HG02610 (cell line): ENCODE measurements around the gene RPL39L.

Source experiments
- ATAC-seq: cut with Tn5 transposase; IDR thresholded peaks from one replicate; pipeline ENCODE4 v1.9.1; 2021; ENCODE audit warnings: mild to moderate bottlenecking, moderate library complexity; ENCODE audit not compliant: unreplicated experiment

RPL39L gene

DNA sequence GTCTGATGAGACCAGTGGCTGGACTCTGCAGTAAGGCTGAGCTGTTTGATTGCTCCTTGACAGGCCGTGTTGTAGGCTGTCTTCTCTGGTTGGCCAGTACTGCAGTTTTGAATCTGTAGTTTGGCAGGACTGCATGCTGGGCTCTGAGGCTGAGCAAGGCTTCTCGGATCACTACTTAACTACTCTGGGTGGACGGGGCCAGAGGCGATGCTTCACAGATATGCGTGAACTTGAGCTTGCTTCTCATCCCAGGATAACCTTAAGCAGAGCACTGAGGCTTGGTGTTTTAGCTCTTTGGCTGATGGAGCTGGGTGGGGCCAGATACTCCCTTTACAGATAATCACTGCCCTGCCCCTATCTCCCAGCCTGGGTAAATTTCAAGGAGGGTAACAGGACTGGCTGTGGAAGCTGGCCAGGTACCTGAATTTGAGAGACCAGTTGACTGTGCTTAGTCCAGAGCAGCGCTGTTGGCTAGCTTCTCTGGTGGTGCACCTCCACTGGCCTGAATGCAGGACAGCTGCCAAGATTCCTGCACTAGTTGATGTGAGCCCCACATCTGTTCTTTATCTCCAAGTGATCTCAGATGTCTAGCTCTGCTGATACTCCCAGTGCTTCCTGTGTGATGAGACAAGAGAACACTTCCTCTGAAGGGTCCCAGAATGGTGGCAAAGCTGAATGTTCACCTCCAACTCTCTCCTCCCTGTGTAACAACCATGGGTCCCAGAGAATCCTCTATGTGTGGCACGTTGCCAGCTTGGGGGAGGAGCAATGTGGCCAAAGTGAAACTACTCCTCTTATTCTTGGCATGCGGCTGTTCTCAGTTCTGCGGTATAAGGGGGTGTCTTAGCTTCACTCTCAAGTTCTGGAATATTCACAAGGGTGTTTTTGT lies 37.9 kb downstream of the RPL39L start:
- ATAC-seq, result no peak

DNA sequence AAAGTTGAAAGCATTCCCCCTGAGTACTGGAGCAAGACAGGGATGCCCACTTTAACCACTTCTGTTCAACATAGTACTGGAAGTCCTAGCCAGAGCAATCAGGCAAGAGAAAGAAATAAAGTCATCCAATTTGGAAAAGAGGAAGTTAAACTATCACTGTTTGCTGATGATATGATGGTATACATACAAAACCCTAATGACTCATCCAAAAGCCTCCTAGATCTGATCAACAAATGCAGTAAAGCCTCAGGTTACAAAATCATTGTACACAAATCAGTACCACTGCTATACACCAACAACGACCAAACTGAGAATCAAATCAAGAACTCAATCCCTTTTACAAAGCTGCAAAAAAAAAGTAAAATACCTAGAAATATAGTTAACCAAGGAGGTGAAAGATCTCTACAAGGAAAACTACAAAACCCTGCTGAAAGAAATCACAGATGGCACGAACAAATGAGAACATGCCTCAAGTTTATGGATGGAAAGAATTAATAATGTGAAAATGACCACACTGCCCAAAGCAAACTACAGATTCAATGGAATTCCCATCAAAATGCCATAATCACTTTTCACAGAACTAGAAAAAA lies 40.3 kb downstream of the RPL39L start:
- peak; percentile 48 for ATAC-seq

DNA sequence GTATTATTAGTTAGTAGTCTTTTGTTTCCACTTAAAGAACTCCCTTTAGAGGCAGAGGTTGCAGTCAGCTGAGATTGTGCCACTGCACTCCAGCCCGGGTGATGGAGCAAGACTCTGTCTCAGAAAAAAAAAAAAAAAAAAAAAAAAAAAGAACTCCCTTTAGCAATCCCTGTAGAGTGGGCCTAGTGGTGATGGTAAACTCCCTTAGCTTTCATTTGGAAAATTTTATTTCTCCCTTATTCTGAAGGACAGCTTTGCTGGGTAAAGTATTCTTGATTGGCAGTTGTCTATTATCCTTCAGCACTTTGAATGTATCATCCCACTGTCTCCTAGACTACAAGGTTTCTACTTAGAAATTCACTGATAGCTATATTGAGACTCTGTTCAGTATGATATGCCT lies 46.0 kb downstream of the RPL39L start:
- no peak for ATAC-seq

DNA sequence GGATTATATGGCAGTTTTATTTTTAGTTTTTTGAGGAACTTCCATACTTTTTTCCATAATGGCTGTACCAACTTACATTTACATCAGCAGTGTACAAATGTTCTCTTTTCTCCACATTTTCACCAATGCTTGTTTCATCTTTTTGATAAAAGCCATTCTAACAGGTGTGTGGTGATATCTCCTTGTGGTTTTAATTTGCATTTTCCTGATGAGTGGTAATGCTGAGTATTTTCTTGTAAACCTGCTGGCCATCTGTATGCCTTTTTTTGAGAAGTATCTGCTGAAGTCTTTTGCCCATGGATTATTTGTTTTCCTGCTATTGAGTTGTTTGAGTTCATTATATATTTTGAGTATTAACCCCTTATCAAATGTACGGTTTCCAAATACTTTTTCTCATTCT lies 50.6 kb downstream of the RPL39L start:
- no peak for ATAC-seq

DNA sequence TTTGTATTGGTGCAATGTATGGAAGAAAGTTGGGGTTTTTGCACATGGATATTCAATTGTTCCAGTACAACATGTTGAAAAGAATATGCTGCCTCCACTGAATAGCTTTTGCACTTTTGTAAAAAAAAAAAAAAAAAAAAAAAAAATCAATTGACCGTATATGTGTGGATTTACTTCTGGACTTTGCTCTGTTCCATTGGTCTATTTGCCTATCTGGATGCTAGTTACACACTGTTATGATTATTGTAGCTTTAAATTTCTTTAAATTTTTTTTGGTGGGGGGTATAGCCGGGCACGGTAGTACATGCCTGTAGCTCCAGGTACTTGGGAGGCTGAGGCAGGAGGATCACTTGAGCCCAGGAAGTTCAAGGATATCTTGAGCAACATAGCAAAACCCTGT lies 52.5 kb downstream of the RPL39L start:
- no peak for ATAC-seq

DNA sequence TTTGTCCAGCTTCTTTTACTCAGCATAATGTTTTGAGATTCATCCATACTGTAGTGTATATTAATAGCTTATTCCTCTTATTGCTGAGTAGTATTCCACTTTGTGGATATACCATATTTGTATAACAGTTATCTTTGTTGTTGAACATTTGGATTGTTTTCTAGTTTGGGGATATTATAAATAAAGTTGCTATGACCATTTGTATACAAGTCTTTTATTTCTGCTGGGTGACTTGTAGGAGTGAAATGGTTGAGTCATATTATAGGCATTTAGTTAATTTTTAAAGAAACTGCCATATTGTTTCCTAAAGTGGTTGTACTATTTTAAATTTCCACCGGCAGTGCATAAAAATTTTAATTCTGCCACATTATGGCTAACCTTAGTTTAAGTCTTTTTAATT lies 53.4 kb downstream of the RPL39L start:
- no peak for ATAC-seq

DNA sequence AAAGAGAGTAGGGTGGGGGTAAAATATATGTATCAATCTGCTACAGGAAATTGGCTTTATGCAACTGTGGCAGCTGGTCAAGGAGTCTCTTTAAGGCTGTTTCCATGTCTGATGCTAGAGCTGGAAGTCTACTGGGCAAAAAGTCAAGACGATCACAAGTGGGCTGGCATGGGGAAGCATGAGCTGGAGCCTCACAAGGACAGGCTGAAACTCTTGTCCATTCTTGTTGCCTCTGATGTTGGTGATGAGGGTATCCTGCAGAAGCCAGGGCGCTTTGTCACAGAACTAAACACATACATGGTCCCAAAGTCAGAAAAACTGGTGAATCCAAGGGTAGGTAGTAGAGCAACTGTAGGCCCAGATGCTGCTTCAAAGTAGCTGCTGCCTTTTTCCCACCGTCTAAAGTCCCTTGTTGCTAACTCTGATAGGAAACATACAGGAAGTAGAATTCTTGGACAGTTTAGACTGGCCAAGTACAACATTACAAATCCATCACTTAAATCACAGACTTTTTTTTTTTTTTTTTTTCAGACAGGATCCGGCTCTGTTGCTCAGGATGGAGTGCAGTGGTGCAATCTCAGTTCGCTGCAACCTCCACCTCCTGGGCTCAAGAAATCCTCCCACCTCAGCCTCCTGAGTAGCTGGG lies 54.2 kb downstream of the RPL39L start:
- no peak for ATAC-seq

DNA sequence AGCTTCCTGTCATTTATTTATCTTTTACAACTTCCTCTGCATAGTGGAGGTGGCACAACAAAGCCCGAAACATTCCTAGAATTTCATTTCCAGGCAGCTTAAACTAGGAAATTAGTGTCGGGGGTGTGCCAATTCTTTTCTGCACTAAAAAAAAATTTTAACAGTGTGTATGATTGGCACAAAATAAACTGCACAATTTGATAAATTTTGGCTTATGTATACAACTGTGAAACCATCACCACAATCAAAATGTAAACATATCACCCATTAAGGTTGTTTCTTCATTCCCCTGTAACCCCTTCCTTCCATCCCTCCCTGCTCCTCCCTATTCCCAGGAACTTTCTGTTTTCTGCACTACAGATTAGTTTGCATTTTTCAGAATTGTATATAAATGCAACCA lies 54.7 kb downstream of the RPL39L start:
- no peak for ATAC-seq

DNA sequence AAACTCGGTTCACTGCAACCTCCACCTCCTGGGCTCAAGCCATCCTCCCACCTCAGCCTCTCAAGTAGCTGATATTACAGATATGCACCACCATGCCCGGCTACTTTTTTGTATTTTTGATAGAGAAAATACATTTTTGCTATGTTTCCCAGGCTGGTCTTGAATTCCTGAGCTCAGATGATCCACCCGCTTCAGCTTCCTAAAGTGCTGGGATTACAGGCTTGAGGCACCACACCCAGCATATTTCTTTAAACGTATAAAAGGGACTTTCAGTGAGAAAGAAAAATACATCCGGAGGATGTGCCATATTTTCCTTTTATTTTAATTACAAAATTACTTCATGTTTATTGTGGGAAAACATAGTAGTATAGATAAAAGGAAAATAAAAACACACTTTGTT lies 55.2 kb downstream of the RPL39L start:
- no peak for ATAC-seq

DNA sequence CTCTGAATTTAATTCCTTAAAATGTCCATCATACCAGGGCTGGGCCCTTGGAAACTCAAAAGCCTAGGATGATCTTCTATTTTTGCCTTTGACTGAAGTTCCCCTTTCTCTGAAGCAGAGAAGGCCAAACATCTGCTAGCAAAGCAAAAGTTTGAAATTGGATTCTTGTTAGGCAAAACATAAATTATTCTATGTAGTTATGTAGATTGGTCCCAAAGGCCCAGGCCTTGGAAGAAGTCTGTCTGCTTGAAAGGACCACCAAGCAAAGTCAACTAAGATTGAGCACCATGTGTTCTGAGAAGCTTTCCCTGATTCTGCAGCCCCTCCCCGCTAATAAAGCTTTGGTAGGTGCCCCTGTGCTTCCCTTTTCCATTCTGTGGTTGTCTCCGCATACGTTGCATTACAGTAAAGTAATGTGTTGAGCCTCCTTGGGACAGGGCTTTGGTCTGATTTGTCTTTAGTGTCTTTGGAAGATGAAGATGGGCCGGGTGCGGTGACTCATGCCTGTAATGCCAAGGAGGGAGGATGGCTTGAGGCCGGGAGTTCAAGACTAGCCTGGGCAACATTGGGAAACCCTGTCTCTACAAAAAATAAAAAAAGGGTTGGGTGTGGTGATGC lies 56.4 kb downstream of the RPL39L start:
- no peak for ATAC-seq

DNA sequence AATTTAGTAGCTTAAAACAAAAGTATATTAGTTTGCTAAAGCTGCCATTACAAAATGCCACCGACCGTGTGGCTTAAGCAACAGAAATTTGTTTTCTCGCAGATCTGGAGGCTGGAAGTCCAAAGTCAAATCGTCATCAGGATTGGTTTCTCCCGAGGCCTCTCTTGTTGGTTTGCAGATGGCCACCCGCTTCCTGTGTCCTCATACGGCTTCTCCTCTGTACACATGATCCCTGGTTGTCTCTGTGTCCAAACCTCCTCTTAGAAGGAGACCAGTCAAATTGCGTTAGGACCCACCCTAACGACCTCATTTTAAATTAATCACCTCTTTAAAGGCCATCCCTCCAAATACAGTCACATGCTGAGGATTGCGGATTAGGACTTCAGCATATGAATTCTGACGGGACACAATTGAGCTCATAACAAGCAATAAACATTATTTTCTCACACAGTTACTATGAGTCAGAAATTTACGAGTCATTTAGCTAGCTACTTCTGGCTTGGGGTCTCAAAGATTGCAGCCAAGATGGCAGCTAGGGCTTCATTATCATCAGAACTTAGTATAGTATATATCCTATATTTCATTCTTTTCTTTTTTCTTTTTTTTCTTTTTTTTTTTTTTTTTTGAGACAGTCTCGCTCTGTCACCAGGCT lies 58.4 kb downstream of the RPL39L start:
- no peak for ATAC-seq

DNA sequence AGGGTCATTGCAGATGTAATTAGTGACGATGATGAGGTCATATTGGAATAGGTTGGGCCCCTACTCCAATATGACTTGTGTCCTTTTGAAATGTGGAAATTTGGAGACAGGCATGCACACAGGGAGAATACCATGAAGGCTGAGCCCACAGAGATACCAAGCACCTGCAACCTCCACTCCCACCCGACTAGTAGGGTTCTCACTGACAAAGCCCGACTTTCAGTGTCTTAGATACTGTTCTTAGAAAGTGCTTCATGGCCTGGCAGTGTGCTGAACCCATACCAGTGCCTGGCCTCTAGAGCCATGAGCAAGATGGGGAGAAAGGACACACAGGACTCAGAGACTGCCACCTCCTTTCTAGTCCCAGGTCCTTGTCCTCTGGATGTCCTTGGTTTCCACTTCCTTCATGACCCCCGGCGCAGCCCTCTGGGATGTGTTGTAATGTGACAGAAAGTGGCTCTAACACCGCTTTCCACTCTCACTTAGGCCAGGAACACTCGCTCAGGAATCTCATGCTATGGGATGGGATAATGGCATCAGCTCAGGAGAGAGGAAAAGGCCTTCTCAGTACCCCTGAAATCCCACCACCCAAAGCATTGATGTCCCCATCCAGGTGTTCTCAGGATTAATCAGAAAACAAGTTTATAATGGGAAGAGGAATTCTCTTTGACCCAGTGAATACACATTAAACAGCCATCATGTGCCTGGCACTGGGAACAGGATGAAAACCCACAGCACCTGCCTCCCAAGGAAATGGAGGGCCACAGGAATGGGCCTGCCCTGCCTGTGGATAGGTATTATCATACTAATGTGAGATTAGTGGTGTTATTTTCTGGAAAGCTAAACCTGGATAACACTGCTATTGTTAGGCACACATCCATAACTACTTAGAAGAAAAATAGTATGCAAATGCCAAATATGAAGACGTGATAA lies 59.9 kb downstream of the RPL39L start:
- no peak for ATAC-seq

DNA sequence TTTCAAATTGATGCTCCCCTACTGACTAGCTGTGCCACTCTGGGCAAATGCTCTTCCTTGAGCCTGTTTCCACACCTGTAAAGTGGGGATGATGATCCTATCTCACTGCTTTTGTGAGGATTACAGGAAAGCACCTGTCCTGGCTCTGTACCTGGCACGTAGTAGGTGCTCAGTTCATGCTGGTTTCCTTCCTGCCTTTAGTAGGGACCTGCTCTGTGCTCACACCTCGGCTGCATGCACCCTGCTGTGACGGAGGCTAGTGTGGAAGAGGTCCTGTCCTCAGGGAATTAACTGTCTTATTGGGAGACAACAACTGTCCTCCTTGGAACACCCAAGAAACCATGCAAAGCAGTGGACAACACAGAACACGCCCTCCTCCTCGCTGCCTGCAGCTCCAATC lies 61.8 kb downstream of the RPL39L start:
- no peak for ATAC-seq

DNA sequence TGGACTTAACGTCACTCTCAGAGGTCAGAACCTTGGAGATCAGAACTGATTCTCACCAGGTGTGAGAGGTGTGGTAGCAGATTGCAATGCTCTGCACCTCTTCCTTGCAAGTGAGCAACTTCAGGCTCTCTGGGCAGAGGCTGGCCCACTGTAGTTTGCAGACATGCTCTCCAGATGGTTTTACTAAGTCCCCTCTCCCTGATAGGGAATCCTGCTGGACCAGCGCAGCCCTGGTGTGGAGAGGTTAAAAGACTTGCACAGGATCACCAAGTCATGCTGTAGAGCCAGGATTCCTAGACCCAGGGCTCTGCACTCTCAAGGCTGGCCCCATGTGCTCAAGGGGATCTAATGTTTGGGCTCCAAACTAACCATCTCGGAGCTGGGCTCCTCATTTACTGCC lies 62.2 kb downstream of the RPL39L start:
- no peak for ATAC-seq

DNA sequence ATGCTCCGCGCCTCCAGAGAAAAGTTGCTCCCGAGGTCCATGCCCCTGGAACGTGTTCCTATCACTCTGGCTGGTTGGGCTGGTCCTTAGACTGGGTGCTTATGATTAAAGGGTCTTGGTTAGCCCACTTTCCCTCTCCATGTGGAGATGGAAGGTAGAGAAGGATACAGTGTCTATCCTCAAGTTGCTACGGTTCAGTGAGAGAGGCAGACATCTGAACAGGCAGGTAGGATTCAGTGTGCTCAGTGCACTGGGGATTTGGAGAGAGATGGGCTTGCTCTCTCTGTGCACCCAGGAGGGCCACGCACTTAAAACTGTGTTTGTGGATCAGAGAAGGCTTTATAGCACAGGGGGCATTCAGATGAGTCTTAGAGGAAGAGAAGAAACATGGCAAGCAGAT lies 63.0 kb downstream of the RPL39L start:
- ATAC-seq, result no peak

DNA sequence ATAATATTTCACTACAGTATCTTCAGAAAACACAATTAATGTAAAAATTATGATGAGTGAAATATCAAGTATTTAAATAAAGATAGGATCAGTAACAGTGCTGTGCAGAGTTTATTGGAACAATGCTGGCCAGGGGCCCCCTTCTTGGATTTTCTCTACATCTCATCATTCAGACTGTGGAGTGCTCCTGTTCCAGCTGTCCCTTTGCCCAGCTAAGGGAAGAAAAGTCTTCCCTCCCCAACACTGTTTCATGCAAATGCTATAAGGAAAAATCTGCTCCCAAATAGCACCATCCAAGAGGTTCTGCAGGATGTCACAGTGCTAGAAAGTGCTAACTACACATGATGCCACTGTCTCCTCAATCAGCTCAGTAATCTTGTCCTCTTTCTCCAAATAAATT lies 64.5 kb downstream of the RPL39L start:
- ATAC-seq, result no peak

DNA sequence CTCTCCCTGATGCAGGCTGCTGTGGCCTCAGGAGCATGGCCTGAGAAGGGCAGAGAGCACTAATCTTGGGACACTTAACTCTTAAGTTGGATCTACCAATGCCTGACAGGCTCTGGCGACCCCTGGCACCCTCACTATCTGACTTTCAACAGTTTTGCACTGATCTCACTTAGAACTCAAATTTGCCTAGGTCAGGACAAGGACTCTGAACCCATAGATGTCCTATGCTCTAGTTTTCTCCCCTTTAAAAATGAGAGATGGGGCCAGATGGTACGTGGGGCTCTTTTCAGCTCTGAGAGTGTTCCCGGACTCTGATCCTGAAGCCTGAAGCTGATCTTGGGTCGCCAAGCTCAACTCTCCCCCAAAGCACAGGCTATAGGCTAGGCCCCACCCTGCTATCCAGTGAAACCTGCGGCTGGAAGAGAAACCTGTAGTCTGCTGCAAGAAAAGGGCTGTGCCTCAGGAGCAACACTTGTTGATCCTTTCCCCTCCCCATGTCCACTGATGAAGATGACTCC lies 65.7 kb downstream of the RPL39L start:
- ATAC-seq, result no peak

DNA sequence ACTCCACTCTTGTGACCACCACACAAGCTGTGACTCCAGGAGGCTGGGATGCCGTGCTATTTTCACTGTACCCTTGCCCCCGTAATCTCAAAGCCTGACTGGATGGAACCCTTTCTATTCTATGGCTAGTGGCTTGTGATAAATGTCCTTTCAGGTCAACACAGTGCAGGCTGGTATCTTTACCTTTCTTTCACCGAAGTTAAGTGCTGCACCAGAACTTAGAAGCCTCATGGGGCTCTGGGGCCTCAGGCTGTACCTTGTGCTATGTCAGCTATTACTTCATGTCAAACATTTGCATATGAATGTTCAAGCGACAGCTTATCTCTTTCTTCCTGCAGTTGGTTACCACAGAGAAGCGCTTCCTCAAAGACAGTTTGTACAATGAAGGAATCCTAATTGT lies 66.8 kb downstream of the RPL39L start:
- no peak for ATAC-seq

DNA sequence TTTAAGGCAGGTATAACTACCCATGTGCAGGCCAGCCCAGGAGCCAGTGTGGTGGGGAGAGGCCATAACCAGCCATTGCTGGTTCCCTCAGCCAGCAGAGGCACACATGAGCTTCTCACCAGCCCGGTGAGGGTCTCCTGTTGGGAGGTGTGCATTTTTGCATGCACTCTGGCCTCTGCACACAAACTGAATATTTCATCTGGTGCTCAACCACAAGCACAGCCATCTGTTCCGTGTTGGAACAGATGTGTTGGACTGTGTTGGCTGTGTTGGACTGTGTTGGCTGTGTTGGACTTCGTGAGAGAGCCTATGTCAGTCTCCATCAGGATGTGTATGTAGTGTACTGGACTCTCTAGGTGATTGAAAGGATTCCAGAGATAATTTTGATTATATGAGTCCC lies 67.2 kb downstream of the RPL39L start:
- no peak for ATAC-seq
